HFF-Myc (cell line): ENCODE data around the gene CISD1.

Experiments
- DNase-seq: peaks from one replicate; pipeline ENCODE4 v3.0.0-alpha.2; 2011; ENCODE audit warnings: low read depth; ENCODE audit errors: extremely low read depth
- H3K4me3 ChIP-seq: replicated peaks from 2 replicates; pipeline ENCODE4 v1.5.1; 2011; ENCODE audit warnings: low read depth, mild to moderate bottlenecking, control low read depth, low read length
- TF ChIP-seq, protein P1 (sequence below): IDR thresholded peaks from 2 replicates; pipeline ENCODE4 v1.5.1; 2012; ENCODE audit warnings: mild to moderate bottlenecking, low read depth, low read length, control low read depth; ENCODE audit errors: missing control alignments

CISD1 gene

DNA sequence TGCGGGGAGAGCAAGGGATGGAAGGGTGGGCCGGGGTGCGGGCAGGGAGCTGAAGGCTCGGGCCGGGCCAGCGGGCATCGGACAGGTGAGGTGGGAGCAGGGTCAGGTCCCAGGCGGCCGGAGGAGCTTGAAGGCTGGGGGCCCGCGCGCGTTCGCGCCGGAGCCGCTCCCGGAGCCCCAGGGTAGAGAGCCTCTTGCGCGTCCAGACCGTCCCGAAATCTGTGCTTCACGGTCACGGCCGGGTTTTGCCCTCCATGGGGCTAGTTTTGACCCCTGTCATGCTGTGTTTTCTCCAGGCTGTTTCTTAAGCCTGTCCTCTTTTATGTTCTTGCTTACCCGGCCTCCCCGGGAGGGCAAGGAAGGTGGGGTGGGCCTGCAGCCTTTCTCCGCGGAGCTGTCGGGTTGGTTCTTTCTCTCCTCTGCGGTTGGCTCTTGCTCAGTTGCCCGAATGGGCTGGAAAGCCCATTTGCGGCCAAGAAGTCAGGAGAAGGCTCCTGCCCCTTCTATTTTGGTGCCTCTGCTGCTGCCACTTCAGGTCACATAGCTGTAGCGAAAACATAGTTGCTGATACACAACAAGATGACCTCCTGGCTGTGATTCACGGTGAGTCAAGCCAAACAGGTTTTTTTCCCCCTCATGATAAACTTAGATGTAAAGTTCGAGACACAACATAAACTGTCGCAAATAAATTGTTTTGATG is 66.5 kb downstream of the CISD1 start:
- H3K4me3 ChIP-seq, result peak overlapping the region; percentile 87
- TF ChIP-seq, protein P1, sequence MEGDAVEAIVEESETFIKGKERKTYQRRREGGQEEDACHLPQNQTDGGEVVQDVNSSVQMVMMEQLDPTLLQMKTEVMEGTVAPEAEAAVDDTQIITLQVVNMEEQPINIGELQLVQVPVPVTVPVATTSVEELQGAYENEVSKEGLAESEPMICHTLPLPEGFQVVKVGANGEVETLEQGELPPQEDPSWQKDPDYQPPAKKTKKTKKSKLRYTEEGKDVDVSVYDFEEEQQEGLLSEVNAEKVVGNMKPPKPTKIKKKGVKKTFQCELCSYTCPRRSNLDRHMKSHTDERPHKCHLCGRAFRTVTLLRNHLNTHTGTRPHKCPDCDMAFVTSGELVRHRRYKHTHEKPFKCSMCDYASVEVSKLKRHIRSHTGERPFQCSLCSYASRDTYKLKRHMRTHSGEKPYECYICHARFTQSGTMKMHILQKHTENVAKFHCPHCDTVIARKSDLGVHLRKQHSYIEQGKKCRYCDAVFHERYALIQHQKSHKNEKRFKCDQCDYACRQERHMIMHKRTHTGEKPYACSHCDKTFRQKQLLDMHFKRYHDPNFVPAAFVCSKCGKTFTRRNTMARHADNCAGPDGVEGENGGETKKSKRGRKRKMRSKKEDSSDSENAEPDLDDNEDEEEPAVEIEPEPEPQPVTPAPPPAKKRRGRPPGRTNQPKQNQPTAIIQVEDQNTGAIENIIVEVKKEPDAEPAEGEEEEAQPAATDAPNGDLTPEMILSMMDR, result no peak
- no peak for DNase-seq

DNA sequence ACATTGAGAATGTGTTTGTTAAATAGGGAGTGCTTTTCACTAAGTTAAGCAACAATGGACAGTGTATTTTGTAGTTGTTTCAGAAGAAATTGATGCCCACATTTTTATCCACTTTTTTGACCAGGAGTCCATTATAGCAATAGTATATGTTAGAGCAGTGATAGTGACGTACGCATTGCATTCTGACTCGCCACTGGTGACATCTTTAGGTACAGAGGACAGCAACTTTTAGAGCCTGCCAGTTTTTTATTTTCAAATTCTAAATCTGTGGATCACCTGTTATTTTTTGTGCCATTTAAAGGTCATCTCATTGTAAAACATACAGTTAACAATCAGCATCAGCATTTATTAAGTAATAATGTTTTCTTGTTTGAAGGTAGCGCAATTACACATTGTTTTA is 67.3 kb downstream of the CISD1 start:
- no peak for DNase-seq
- peak overlapping the region; percentile 87 for H3K4me3 ChIP-seq
- TF ChIP-seq, protein P1, result no peak
